Epithelial cell of esophagus (primary cell): ENCODE results near the gene TMEM207.
"Not testable (repeated sequence)": the region's sequence is repeated elsewhere in the genome, so short reads cannot be mapped to it uniquely, and the experiment has no call there.

ENCODE experiments used
- DNase-seq: peaks from one replicate; pipeline ENCODE4 v3.0.0; 2010; ENCODE audit warnings: low read depth
- H3K4me3 ChIP-seq: 2 replicates; pipeline ENCODE4 v1.5.1; 2011; ENCODE audit warnings: mild to moderate bottlenecking, low read length, control low read depth
- TF ChIP-seq, protein P1 (sequence below): IDR thresholded peaks from 2 replicates; pipeline ENCODE4 v1.5.1; 2011; ENCODE audit warnings: low read depth, mild to moderate bottlenecking, low read length, control low read depth, inconsistent platforms; ENCODE audit not compliant: insufficient read depth; ENCODE audit errors: missing control alignments

Gene TMEM207

GRCh38 chr3:190485830-190486532, 36.3 kb upstream of the TMEM207 start:
- peak; percentile 73 for DNase-seq

DNA sequence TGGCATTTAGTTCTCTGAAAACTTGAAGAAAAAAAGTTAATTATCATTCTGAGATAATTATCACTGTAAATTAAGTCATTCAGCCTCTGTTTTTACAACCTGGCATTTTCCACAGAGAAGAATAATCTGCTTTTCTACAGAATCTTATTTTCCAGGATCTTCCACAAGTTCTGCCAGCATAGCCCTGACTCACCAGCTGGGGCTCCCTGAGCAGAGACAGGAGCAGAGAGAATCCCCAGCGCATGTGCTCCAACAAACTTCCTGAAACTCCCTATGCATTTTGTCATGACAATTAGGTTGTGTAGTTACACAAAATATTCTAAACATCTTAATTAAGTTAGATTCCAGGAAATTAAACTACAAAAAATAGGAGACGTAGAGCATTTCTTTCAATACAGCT, 32.1 kb upstream of the TMEM207 start:
- no peak overlapping the region for H3K4me3 ChIP-seq
- TF ChIP-seq, protein P1, sequence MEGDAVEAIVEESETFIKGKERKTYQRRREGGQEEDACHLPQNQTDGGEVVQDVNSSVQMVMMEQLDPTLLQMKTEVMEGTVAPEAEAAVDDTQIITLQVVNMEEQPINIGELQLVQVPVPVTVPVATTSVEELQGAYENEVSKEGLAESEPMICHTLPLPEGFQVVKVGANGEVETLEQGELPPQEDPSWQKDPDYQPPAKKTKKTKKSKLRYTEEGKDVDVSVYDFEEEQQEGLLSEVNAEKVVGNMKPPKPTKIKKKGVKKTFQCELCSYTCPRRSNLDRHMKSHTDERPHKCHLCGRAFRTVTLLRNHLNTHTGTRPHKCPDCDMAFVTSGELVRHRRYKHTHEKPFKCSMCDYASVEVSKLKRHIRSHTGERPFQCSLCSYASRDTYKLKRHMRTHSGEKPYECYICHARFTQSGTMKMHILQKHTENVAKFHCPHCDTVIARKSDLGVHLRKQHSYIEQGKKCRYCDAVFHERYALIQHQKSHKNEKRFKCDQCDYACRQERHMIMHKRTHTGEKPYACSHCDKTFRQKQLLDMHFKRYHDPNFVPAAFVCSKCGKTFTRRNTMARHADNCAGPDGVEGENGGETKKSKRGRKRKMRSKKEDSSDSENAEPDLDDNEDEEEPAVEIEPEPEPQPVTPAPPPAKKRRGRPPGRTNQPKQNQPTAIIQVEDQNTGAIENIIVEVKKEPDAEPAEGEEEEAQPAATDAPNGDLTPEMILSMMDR = no peak
- DNase-seq = no peak

More at GRCh38 chr3:190485830-190486532, 36.3 kb upstream of the TMEM207 start:
- no peak overlapping the region for H3K4me3 ChIP-seq
- TF ChIP-seq, protein P1 = no peak

GRCh38 chr3:190473261-190473660, 23.6 kb upstream of the TMEM207 start:
- not testable (repeated sequence) for DNase-seq, H3K4me3 ChIP-seq

DNA sequence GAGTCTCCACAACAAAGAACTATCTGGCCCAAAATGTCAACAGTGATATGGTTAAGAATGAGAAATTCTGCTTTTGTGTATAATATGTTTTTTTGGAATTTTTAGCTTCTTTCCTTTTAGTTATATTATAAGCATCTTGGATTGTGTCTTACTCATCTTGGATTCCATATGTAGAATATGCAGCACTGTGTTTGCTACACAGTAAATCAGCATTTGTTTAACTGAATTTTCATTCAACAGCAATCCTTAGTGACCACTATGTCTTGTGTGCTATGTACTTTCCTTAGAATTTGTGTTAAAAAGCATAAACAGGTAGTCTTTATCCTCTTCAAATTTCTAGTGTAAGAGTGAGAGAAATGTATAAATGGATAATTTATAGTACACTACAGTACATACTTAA, 18.2 kb upstream of the TMEM207 start:
- H3K4me3 ChIP-seq = no peak overlapping the region
- DNase-seq = no peak
- TF ChIP-seq, protein P1 = no peak

DNA sequence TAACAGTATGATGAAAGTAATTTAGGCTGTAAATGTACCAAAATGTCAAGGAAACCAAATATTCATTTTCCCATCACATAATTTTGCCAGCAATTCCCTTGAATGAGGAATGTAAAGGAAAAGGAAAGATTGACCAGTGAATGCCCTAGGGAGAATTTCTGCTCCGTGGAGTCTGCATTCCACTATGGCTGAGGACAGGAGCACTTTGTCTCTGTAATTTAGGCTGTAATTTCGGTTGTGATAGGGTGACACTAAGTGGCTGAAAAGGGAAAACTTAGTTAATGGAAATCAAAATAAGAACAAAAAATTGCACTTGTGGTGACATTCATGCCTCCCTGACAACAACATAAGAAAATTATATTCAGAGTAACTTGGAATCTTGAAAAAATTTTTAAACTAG, 8.3 kb upstream of the TMEM207 start:
- H3K4me3 ChIP-seq = no peak overlapping the region
- TF ChIP-seq, protein P1 = no peak
- DNase-seq = peak; percentile 11

GRCh38 chr3:190456770-190457169, 7.1 kb upstream of the TMEM207 start:
- TF ChIP-seq, protein P1 = no peak
- no peak overlapping the region for H3K4me3 ChIP-seq
- peak; percentile 30 for DNase-seq

- H3K4me3 ChIP-seq = no peak overlapping the region
- no peak for DNase-seq
- TF ChIP-seq, protein P1 = no peak
Measured at GRCh38 chr3:190455828-190456227, 6.1 kb upstream of the TMEM207 start.

DNA sequence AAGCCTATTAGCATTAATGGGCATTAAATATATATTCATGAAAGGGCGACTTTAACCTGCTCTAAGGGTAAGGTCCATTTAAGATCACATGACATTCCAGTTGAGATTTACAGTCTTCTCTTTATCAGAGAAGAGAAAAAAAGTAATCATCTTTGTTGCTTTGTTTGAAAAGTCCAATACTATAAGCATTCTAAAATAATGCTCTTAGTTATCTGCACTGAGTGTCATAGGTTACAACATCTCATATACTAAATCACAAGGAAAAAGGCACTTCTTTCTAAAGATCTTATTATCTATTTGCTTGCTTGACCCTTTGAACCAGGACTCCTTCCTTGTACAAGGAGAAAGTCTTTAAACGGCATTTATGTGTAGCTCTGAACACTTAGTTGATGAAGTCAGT, 1.4 kb downstream of the TMEM207 start:
- TF ChIP-seq, protein P1 = no peak
- DNase-seq = no peak
- no peak overlapping the region for H3K4me3 ChIP-seq
